ENCODE data around the gene SIN3A. TPM values are rescaled to one million over a fixed set of nuclear protein-coding genes. Genes with fewer than 3 reads are reported as not detected.
"Not testable (repeated sequence)": the region's sequence is repeated elsewhere in the genome, so short reads cannot be mapped to it uniquely, and the experiment has no call there.

The SIN3A gene
- total RNA-seq, 1 donor from 2014 or later, result 93.6 TPM

DNA sequence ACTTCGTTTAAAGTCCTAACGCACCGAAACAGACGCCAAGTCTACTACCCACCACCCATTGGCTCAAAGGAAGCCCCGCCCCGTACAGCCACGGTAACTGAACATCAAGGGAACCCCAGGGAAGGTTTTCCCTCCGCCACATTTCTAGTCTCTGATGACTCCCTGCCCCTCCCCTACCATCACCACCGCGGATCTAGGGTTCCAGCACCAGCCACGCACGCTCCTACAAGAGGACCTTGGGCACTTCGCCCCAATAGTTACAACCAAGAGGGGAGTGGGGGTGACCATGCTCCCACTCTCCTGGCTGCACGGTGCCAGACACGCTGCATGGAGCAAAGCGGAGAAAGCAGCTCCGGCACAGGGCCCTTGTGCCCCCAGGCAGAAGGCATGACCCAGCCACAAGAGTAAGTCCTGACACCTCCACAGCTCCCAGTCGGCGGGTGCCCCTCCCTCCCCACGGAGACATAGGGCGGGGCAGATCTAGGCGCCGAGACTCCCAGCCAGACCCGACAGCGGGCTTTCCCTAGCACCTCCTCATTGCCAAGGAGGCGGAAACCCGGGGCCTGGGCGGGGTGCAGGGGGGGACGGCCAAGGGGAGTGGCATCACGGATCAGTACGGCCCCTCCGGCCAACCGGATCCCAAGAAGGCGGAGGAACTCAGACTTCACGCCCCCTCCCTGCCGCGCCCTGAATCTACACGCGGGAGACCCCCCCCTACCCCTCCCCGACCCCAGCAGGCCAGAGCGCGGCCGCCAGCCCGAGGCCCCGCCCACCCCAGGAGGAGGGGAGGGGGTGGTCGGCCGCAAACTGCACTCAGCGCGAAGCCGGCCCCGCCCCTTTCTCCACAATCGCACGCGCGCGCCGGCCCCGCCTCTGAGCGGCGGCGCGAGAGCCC, 936 bp downstream of the SIN3A start:
- DNase-seq (ENCODE audit: low spot score), result peak; percentile 99

DNA sequence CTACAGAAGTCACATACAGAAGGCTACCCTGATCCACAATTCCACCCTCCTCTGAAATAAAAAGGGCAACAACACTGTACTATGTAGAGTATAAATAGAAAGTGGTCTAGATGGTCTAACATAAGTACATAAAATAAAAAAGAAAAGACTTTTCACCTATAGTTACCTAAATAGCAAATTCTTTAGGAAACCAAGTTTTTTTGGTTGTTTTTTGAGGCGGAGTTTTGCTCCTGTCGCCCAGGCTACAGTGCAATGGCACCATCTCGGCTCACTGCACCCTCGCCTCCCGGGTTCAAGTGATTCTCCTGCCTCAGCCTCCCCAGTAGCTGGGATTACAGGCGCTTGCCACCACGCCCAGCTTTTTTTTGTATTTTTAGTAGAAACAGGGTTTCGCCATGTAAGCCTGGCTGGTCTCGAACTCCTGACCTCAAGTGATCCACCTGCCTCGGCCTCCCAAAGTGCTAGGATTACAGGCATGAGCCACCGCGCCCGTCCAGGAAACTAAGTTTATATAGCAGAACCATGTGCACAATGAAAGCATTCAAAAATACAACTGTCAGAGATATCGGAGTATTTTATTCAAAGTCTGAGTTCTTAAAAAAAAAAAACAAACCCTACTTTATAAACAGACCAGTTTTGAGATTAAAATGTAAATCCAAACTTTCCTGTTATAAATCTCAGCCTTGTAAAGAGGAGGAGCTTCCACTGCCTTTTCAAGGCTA, 1.7 kb downstream of the SIN3A start:
- no peak for DNase-seq (ENCODE audit: low spot score)

DNA sequence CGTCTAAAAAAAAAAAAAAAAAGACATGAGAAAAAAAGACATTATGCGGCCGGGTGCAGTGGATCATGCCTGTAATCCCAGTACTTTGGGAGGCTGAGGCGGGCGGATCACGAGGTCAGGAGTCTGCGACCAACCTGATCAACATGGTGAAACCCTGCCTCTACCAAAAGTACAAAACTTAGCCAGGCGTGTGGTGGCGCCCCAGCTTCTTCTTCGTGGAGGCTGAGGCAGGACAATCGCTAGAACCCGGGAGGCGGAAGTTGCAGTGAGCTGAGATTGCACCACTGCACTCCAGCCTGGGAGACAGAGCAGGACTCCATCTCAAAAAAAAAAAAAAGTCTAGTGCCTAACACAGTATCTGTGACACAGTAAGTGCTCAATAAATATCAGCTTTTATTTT, 3.3 kb downstream of the SIN3A start:
- DNase-seq (ENCODE audit: low spot score), result not testable (repeated sequence)

DNA sequence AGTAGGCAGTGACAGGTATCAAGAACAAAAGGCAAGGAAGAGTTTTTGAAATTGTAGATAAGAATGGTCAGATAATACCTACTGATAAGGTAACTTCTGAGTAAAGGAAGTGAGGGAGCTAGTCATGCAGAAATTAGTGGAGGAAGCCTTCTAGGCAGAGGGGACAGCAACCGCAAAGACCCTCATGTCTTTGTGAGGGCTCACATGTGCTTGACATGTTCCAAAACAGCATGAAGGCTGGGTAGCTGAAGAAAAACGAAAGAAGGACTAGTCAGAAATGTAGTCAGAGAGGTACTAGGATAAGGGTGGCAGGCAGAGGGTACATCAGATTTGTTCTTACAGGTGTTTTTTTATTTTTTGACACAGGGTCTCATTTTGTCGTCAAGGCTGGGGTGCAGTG, 5.3 kb downstream of the SIN3A start:
- no peak for DNase-seq (ENCODE audit: low spot score)

DNA sequence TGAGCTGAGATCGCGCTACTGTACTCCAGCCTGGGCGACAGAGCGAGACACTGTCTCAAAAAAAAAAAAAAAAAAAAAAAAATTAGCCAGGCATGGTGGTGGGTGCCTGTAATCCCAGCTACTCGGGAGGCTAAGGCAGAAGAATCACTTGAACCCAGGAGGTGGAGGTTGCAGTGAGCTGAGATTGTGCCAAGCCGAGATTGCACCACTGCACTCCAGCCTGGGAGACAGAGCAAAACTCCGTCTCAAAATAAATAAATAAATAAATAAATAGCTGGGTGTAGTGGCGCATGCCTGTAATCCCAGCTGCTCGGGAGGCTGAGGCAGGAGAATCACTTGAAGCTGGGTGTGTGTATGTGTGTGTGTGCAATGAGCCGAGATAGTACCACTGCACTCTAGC, 6.2 kb downstream of the SIN3A start:
- DNase-seq (ENCODE audit: low spot score), result not testable (repeated sequence)

DNA sequence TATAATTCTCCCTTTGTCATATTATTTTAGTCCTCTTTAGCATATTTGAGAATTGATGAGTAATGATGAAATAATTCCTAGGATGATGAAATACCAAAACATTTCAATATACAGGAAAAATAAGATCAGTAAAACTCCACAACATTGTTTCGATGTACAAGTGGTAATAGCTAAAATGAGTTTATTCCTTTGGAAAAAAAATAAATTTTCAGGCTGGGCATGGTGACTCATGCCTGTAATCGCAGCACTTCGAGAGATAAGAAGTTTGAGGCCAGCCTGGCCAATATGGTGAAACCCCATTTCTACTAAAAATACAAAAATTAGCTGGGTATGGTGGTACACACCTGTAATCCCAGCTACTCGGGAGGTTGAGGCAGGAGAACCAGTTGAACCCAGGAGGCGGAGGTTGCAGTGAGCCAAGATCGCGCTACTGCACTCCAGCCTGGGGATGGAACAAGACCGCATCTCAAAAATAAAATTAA, 7.5 kb downstream of the SIN3A start:
- DNase-seq (ENCODE audit: low spot score), result not testable (repeated sequence)

DNA sequence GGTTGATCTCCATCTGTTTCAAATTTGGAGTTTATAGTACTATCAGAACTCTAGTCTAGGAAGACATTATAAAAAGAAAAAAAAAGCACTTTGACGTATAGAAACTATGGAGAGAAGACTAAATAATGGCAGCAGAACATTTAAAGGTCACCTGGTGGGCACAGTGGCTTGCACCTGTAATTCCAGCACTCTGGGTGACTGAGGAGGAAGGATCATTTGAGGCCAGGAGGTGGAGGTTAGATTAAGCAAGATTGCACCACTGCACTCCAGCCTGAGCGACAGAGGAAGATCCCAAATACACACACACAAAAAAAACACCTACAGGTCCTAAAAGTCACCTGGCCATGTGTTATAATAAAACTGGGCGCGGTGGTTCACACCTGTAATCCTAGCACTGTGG, 13.8 kb downstream of the SIN3A start:
- DNase-seq (ENCODE audit: low spot score), result no peak

DNA sequence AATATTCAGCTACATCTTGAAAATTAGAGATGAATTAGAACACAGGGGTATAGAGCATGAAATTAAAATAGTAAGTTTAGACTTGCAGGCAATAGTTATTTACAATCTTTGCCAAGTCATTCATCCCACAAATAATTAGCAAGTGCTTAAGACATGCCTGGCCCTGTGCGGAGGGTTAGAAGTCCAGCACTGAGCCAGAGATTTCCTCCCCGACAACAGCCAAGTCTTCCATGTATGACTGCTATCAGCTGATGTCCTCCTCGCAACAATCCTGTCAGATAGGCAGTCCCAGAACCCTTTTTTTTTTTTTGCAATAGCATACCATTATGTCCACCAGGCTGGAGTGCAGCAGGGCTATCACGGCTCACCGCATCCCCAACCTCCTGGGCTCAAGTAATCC, 14.6 kb downstream of the SIN3A start:
- DNase-seq (ENCODE audit: low spot score), result no peak

DNA sequence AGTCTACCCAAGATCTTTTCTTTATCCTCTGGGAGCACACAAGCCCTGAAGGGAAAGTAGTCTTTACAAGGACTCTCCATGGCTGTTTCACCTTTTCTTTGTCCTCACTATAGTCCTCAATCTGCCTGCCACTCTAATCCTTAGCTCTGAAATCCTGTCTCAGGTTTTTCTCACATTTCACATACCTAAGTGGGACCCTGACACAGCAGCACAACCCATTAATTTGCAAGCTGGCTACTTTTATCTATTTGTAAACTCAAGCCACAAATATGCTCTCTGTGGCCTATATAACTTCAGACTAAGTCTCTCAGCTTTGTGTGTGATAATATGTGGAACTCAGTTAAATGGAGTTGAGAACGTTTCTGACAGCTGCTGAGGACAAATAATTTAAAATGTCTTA, 19.8 kb downstream of the SIN3A start:
- DNase-seq (ENCODE audit: low spot score), result no peak

DNA sequence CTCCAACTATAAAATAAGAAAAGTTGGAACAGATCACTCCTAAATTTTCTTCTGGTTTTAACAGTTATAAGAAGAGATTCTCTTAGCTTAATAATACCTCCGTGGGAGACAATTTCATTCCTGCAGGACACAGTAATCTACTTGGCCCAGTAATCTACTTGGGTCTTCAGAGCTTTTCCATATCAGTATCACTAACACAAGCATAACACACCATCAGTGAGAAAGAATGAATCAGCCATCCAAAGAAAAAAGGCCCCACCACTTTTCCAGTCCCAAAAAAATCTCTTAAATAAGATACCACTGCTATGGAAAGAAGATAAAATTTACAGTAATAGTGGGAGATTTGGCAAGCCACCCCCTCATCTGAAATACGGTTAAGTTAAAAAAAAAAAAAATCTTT, 20.2 kb downstream of the SIN3A start:
- DNase-seq (ENCODE audit: low spot score), result no peak

DNA sequence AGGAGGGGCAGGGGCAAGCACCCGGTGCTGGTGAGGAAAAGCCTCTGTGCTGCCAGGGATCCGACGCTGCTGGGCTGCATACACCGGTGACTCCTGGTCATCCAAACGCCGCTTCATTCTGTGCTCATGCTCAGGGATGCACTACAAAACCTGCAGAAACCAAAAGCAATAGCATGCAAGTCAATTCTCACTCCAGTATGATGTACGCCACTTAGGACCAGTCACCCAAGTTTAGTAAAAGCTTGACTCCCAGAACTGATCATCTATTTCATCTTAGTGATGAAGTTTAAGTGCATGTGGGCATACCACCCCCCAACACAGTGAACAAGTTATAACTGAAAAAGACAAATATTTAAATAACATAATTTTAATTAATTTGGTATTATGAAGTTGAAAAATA, 21.2 kb downstream of the SIN3A start:
- no peak for DNase-seq (ENCODE audit: low spot score)

DNA sequence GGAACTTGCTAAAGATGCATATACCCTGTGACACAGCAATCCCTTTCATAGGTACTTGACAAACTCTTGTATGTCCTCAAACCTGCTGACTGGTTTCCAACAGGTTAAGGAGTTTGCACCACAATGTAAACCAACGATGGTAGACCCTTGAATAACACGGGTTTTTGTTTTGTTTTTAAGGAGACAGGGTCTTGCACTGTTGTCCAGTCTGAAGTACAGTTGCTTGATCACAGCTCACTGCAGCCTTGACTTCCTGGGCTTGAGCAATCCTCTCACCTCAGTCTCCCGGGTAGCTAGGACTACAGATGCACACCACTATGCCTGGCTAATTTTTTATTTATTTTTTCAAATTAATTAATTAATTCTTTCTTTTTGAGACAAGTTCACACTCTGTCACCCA, 23.3 kb downstream of the SIN3A start:
- no peak for DNase-seq (ENCODE audit: low spot score)

DNA sequence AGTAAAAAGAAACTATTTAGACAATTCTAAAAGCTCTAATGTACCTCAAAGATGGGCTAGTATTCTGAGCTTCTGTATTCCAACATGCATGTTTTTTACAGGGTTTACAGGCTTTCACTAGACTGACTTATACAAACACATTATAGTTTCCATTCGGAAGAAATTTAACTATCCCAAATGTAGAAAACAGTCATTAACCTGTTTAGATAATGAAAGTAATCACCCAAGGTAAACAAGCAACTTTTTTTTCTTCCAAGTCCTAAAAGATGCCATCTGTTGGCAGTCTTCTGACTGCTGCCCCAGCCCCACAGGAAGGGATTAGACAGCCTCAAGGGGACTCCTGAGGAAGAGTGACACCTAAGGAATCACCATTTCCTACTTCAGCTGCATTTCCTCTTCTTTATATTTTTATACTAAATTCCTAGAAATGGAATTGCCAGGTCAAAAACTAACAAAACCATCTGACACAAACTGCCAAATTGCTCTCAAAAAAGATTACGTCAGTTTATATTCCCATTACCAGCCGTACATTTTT, 25.5 kb downstream of the SIN3A start:
- DNase-seq (ENCODE audit: low spot score), result no peak

DNA sequence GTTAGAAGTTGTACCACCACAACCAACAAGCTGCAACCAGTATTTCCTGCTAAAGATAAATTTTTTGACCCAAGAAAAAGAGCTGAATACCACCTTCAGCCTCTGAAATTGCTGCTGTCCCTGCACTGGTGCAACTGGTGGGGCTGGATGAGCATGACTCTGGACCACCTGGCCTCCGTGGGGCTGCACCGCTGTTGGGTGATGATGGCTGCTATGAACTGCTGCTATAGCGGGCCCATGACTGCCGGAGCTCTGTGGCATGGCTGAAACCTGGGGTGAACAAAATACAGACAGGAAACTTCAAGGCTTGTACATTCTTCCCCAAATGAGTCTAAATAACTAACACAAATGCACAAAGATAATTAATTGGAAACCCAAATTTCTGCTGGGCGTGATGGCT, 28.9 kb downstream of the SIN3A start:
- DNase-seq (ENCODE audit: low spot score), result no peak

DNA sequence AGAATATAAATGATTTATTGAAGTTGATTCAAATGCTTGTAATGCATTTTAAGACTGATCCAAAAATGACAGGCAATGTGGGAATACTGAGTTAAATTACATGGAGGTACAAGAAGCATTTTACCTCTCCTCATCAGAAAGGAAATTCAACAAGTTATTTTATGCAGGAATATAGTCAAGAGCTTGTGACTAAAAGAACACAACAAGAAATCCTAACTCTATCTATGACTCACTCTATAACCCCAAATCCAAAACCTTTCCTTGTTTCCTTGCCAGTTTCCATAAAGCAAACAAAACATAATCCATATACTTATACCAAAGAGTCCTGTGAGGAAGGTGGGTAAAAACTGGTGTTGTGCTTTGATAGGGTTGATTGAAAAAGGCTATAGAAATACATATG, 30.8 kb downstream of the SIN3A start:
- DNase-seq (ENCODE audit: low spot score), result no peak

DNA sequence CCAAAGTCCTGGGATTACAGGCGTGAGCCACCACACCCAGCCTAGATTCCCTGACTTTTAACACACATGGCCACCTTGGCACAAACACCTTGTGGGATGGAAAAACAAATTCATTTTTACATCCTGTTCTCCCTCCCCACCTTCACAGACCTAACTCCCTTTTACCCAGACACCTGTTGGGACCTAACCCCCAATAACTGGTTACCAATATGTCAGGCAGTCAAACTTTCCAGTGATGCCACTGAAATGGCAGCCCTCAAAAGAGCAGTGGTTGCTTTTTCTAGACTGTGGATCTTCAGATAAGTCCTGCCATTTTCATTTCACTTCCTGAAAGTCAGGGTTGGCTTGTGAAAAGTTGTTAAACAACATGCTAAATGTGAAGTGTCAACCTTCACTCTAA, 34.9 kb downstream of the SIN3A start:
- DNase-seq (ENCODE audit: low spot score), result no peak

DNA sequence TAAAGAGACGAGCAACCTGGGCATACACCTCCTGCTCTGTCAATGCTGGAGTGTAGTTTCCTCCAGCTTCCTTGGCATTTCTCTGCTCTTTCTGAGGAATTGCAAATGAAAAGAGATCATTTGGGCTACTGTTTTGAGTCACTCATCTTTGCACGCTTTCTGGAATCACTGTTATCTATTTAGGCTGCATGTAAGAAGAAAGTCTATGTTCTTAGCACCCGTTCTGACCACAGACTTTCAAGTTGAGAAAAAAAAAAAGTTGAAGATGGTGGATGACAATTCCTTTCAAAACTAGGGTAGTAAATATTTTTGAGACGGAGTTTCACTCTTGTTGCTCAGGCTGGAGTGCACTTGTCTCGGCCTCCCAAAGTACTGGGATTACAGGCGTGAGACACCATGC, 41.3 kb downstream of the SIN3A start:
- DNase-seq (ENCODE audit: low spot score), result no peak

DNA sequence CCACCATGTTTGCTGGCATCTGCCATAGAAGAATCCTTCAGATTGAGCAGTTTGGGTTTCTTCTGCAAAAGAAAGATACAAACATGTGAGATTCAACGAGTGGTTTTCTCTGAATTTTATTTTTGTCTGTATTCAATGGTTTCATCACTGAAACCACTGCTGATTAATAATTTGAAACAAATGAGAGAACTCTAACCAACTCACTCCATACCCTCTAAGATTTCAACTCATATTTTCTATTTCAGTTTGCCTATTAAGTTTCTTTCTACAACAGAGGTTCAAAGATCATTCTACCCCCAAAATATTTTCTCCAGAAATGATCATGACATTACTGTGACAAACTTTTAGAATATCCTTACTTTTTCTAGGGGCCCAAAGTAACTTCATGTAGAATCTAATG, 44.4 kb downstream of the SIN3A start:
- no peak for DNase-seq (ENCODE audit: low spot score)

DNA sequence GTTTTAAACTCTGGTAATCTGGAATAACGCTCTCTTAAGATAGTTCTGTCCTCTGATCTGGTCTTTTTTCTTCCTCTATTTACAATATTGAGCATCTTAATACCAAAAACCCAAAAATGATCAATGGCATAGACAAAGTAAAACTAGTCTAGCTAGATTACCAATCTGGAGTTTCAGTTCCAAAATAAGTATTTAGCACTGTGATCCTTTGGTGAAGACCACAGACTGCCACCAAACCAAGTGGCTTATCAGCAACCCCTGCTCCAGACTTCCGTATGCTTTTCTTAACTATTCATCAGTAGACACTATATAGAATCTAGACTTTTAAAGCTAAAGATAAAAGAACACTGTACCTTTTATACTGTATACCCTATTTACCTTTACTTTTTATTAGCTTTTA, 47.6 kb downstream of the SIN3A start:
- no peak for DNase-seq (ENCODE audit: low spot score)

DNA sequence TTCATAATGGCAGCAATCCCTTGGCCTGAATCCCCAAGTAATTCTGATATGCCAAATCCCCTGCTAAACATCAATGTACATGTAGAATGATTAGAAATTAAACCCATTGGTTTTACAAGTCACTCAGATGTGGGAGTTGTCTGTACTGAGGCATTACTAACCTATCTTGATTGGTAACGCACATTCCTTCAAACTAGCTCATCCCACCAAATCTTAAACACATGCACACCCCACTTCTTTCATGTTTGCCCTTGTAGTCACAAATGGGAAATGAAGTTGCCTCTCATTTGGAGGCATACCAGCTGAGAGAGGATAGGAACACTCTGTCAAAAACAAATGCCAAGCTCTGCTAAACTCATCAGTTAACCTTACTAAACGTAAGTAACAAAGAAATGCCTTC, 54.0 kb downstream of the SIN3A start:
- no peak for DNase-seq (ENCODE audit: low spot score)

DNA sequence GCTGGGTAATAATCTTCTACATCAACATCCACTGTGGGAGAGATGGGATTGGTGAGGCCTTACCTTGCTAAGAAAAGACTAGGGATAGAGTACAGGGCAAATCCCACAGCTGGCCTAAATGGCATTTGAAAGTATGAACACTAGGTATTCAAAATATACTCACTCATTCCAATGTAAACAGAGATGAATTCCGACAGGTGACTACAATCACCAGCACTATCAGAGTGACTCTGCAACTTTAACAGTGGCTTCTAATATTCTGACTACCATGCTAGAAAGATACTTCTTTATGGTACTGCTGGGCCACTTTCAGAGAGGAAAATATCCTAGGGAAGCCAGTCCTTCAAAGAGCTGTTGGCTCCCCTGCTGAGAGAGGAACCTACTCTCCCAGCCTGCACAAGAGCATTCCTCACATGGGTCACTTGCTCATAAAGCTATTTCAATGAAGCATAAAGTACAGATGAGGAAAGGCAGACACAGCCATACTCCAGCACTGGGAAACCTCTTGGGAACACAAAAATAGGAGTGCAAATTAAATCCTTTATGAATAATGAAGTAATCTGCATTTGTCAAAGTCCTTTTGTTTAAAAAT, 61.6 kb downstream of the SIN3A start:
- no peak for DNase-seq (ENCODE audit: low spot score)

DNA sequence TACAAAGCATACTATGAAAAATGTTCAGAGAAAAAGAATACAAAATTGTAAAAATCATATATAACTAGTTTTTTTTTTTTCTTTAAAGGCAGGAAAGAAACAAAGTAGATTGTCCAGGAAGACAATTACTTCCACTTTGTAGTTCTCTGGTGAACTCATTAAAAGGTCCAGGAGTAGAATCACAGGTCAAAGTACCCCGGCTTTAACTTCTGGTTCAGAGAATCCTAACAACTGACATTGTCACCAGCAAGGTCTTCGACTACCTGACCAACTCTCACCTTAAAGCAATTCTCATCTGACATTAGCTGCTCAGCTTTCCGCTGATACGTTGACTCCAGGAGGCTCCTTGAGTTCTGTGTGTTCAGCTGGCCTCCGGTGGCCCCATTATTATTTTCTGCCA, 67.5 kb downstream of the SIN3A start:
- not testable (repeated sequence) for DNase-seq (ENCODE audit: low spot score)

Measured in ureter (tissue), 1 donor.